Choroid plexus epithelial cell (primary cell): ENCODE results near the gene MAP2K5.

Experiments
- DNase-seq: peaks from one replicate; pipeline ENCODE4 v3.0.0-alpha.2; 2010; ENCODE audit warnings: low read depth
- H3K4me3 ChIP-seq: 2 replicates; pipeline ENCODE4 v1.5.1; 2011; ENCODE audit warnings: low read depth, mild to moderate bottlenecking, control low read depth, low read length, moderate library complexity
- CTCF ChIP-seq: conservative IDR thresholded peaks from 2 replicates; pipeline ENCODE4 v1.5.1; 2011; ENCODE audit warnings: low read depth, mild to moderate bottlenecking, control low read depth, inconsistent platforms, low read length, moderate library complexity

MAP2K5 gene

GRCh38 chr15:67820992-67821783 lies 278.7 kb downstream of the MAP2K5 start:
- no peak overlapping the region for H3K4me3 ChIP-seq
- no peak for TF ChIP-seq CTCF
- peak; percentile 64 for DNase-seq

GRCh38 chr15:67821784-67822440 lies 279.4 kb downstream of the MAP2K5 start:
- TF ChIP-seq CTCF: no peak
- H3K4me3 ChIP-seq: no peak overlapping the region
- no peak for DNase-seq

GRCh38 chr15:67822537-67823313 lies 280.2 kb downstream of the MAP2K5 start:
- no peak overlapping the region for H3K4me3 ChIP-seq
- no peak for DNase-seq
- no peak for TF ChIP-seq CTCF

GRCh38 chr15:67823314-67824196 lies 281.1 kb downstream of the MAP2K5 start:
- no peak for TF ChIP-seq CTCF
- DNase-seq: no peak
- no peak overlapping the region for H3K4me3 ChIP-seq

- no peak overlapping the region for H3K4me3 ChIP-seq
- TF ChIP-seq CTCF: no peak
- no peak for DNase-seq
Observed at GRCh38 chr15:67824197-67824968, 281.9 kb downstream of the MAP2K5 start.
